ACHN (cell line): ENCODE results near the gene BLVRB.
A peak's percentile ranks its signal among the peaks of the same experiment; 100 is the strongest.
"Not testable (repeated sequence)": the region's sequence is repeated elsewhere in the genome, so short reads cannot be mapped to it uniquely, and the experiment has no call there.

Source experiments
- DNase-seq: peaks from one replicate; pipeline ENCODE4 v3.0.0-alpha.2; 2015
- in situ Hi-C: cut with HindIII; loops from 2 replicates; pipeline ENCODE4 v1.10.0; 2017; ENCODE audit warnings: low sequenced_read_pairs, low pct_ligation_motif_present, low pct_unique_long_range_greater_than_20kb

The BLVRB gene

GRCh38 chr19:40465557-40466218 lies at the start of gene BLVRB:
TSS of gene BLVRB (minus strand) at chr19:40465745. CDS start at chr19:40465688, 57 bp downstream.
- in situ Hi-C loops: no loop called here
- peak; percentile 97 for DNase-seq

GRCh38 chr19:40513741-40514315 lies 48.3 kb upstream of the BLVRB start:
- no peak for DNase-seq
- in situ Hi-C loops: no loop called here

GRCh38 chr19:40513345-40513678 lies 47.8 kb upstream of the BLVRB start:
- in situ Hi-C loops: no loop called here

GRCh38 chr19:40512473-40513344 lies 47.2 kb upstream of the BLVRB start:
- no peak for DNase-seq
- in situ Hi-C loops: no loop called here

More at GRCh38 chr19:40513345-40513678, 47.8 kb upstream of the BLVRB start:
- no peak for DNase-seq

GRCh38 chr19:40512110-40512472 lies 46.5 kb upstream of the BLVRB start:
- no peak for DNase-seq
- in situ Hi-C loops: no loop called here

- DNase-seq: no peak
- in situ Hi-C loops: no loop called here
Observed at GRCh38 chr19:40511487-40511886, 45.9 kb upstream of the BLVRB start.

- DNase-seq: no peak
- in situ Hi-C loops: no loop called here
Observed at GRCh38 chr19:40510526-40511115, 45.1 kb upstream of the BLVRB start.

GRCh38 chr19:40508739-40509260 lies 43.3 kb upstream of the BLVRB start:
- in situ Hi-C loops: no loop called here
- no peak for DNase-seq

GRCh38 chr19:40507892-40508291 lies 42.3 kb upstream of the BLVRB start:
- no peak for DNase-seq
- in situ Hi-C loops: no loop called here

- in situ Hi-C loops: no loop called here
- DNase-seq: no peak
Observed at GRCh38 chr19:40506099-40506498, 40.6 kb upstream of the BLVRB start.

- in situ Hi-C loops: no loop called here
- no peak for DNase-seq
Observed at GRCh38 chr19:40503320-40503695, 37.8 kb upstream of the BLVRB start.

GRCh38 chr19:40502647-40503319 lies 37.2 kb upstream of the BLVRB start:
- in situ Hi-C loops: no loop called here
- DNase-seq: no peak

- no peak for DNase-seq
- in situ Hi-C loops: no loop called here
Observed at GRCh38 chr19:40502081-40502480, 36.5 kb upstream of the BLVRB start.

- no peak for DNase-seq
- in situ Hi-C loops: no loop called here
Observed at GRCh38 chr19:40501599-40501998, 36.1 kb upstream of the BLVRB start.

- DNase-seq, in situ Hi-C loops: not testable (repeated sequence)
Observed at GRCh38 chr19:40500678-40501530, 35.4 kb upstream of the BLVRB start.

GRCh38 chr19:40499320-40499719 lies 33.8 kb upstream of the BLVRB start:
- in situ Hi-C loops: no loop called here
- DNase-seq: no peak

- DNase-seq: no peak
- in situ Hi-C loops: no loop called here
Observed at GRCh38 chr19:40497214-40497613, 31.7 kb upstream of the BLVRB start.
